ENCODE measurements around the gene SLC25A26. TPM values are rescaled to one million over a fixed set of nuclear protein-coding genes. Genes with fewer than 3 reads are reported as not detected.
"Not testable (repeated sequence)": the region's sequence is repeated elsewhere in the genome, so short reads cannot be mapped to it uniquely, and the experiment has no call there.

SLC25A26 gene
- total and polyA plus RNA-seq, 2 of the 13 experiments (the other 11 are each of a cell fraction or from before 2014, with no cell fraction given), result 23.1 to 32.7 TPM

GRCh38 chr3:66306991-66307390 lies 86.2 kb downstream of the SLC25A26 start:
- FAIRE-seq; H3K79me2 ChIP-seq (ENCODE audit: insufficient read depth, low read length); H3K9me3 ChIP-seq (ENCODE audit: low read length); CTCF ChIA-PET (ENCODE audit: low intra/inter-chr PET ratio, low total read pairs); H3K9ac ChIP-seq (ENCODE audit: insufficient read depth, low read depth, low read length); H3K27me3 ChIP-seq (ENCODE audit: control insufficient read depth in 1 of 2, insufficient read depth in 2 of 2, low read length in 2 of 2); in situ Hi-C loops (cut with HindIII; ENCODE audit: extremely low pct_ligation_motif_present, low pct_unique_long_range_greater_than_20kb); H3K4me2 ChIP-seq (ENCODE audit: low read depth, low read length); H2AFZ ChIP-seq (ENCODE audit: low read length); H3K4me1 ChIP-seq (ENCODE audit: insufficient read depth, low read length); ATAC-seq; BruUV-seq (replicated peaks); POLR2A ChIA-PET; H3K27ac ChIP-seq (ENCODE audit: extremely low read length, insufficient read depth, low read length); intact Hi-C loops (cut with micrococcal nuclease; ENCODE audit: unreplicated experiment); H3K4me3 ChIP-seq (replicated peaks in 1 of 3; ENCODE audit: insufficient read depth in 1 of 3, low read depth in 2 of 3, low read length in 3 of 3); H3K36me3 ChIP-seq (replicated peaks in 1 of 2; ENCODE audit: control insufficient read depth in 1 of 2, insufficient read depth in 2 of 2, low read length in 2 of 2); H4K20me1 ChIP-seq (ENCODE audit: insufficient read depth, low read length); DNase-seq (ENCODE audit: low spot score): not testable (repeated sequence)
- WGBS (ENCODE audit: low lambda C conversion rate), result 80% methylated on average over 4 of the region's 4 CpGs

- Histone ChIP-seq H3K9me3 (ENCODE audit: low read length) (no peaks in the 10 kb centered on the region), H3K4me2 (ENCODE audit: low read depth, low read length) (no peak overlapping the region), H3K27ac (ENCODE audit: extremely low read length, insufficient read depth, low read length) (no peak overlapping the region), H3K27me3 (ENCODE audit: control insufficient read depth in 1 of 2, insufficient read depth in 2 of 2, low read length in 2 of 2) (no peaks in the 10 kb centered on the region), H4K20me1 (ENCODE audit: insufficient read depth, low read length) (no peaks in the 10 kb centered on the region), H2AFZ (ENCODE audit: low read length) (no peak overlapping the region), H3K9ac (ENCODE audit: insufficient read depth, low read depth, low read length) (no peak overlapping the region), H3K36me3 (replicated peaks in 1 of 2; ENCODE audit: control insufficient read depth in 1 of 2, insufficient read depth in 2 of 2, low read length in 2 of 2) (no peaks in the 10 kb centered on the region; a peak in 1 of 5 replicates), H3K4me3 (replicated peaks in 1 of 3; ENCODE audit: insufficient read depth in 1 of 3, low read depth in 2 of 3, low read length in 3 of 3) (no peak overlapping the region), H3K79me2 (ENCODE audit: insufficient read depth, low read length) (no peaks in the 10 kb centered on the region), H3K4me1 (ENCODE audit: insufficient read depth, low read length) (0 out of 2 replicates have a peak, but pooled peaks cover 7% of the 10 kb centered on the region)
- in situ Hi-C loops (cut with HindIII; ENCODE audit: extremely low pct_ligation_motif_present, low pct_unique_long_range_greater_than_20kb) (no loop called here), intact Hi-C loops (cut with micrococcal nuclease; ENCODE audit: unreplicated experiment) (no loop called here)
- no peak for DNase-seq (ENCODE audit: low spot score)
- BruUV-seq (replicated peaks), result no TSS peak
- TF ChIP-seq ARNT2 (CRISPR knock-in tag; IDR thresholded peaks at IDR 0.05; ENCODE audit: low read depth), result no peak
- TF ChIP-seq PHF5A (CRISPR knock-in tag; IDR thresholded peaks at IDR 0.05; ENCODE audit: low read depth, unreplicated experiment), result no peak
- TF ChIP-seq TAF1 (CRISPR knock-in tag; IDR thresholded peaks at IDR 0.05), result no peak
- ATAC-seq, result no peak
- FAIRE-seq, result no peak
- WGBS (ENCODE audit: low lambda C conversion rate), result 91% methylated on average over 4 of the region's 4 CpGs
- ChIA-PET POLR2A (no interaction called here), CTCF (ENCODE audit: low intra/inter-chr PET ratio, low total read pairs) (no interaction called here)
Observed at GRCh38 chr3:66312039-66312438, 91.2 kb downstream of the SLC25A26 start.
